NOMO-1 (cell line): ENCODE measurements around the gene WWTR1.

Experiments used
- DNase-seq, 2 experiments: peaks; one replicate each; lab custom pipeline; 2025; ENCODE audit not compliant: unreplicated experiment in 2 of 2; lab: John Stamatoyannopoulos, UW

The WWTR1 gene

GRCh38 chr3:149475451-149476060 lies 182.3 kb downstream of the WWTR1 start:
- no peak for DNase-seq

GRCh38 chr3:149474250-149474817 lies 183.5 kb downstream of the WWTR1 start, which contains the start of gene TM4SF4:
TM4SF4 (plus strand) TSS chr3:149474697; CDS start chr3:149474878, 181 bp downstream.
- no peak for DNase-seq

- DNase-seq = peak; percentile 68 to 91
These were observed 184.2 kb downstream of the WWTR1 start for GRCh38 chr3:149473357-149474249.

GRCh38 chr3:149472030-149472797 lies 185.6 kb downstream of the WWTR1 start:
- no peak for DNase-seq

- no peak for DNase-seq
These were observed 187.4 kb downstream of the WWTR1 start for GRCh38 chr3:149470381-149470780.

GRCh38 chr3:149468504-149469212 lies 189.2 kb downstream of the WWTR1 start:
- DNase-seq = no peak
